Mesenchymal stem cell (in vitro differentiated cells and primary cell): Measurements from ENCODE around the gene RAC3.

Experiments used
- DNase-seq: peaks from one replicate; pipeline ENCODE4 v3.0.0-alpha.2; 2013
- H2AFZ ChIP-seq: one replicate; pipeline ENCODE4 v1.6.1; 2013; ENCODE audit warnings: low read depth, mild to moderate bottlenecking, control low read depth, inconsistent platforms, low read length, moderate library complexity
- H2AK5ac ChIP-seq: 2 replicates; pipeline ENCODE4 v1.6.1; 2013; ENCODE audit warnings: low read length, moderate library complexity, mild to moderate bottlenecking, inconsistent platforms; ENCODE audit not compliant: severe bottlenecking
- H2BK120ac ChIP-seq: one replicate; pipeline ENCODE4 v1.6.1; 2013; ENCODE audit warnings: low read depth, mild to moderate bottlenecking, inconsistent platforms, low read length, moderate library complexity
- H2BK12ac ChIP-seq, 2 experiments: one replicate each; pipeline ENCODE4 v1.6.1; 2013; ENCODE audit warnings: inconsistent platforms in 2 of 2, low read length in 2 of 2, mild to moderate bottlenecking in 2 of 2, moderate library complexity in 2 of 2, control low read depth in 1 of 2
- H2BK15ac ChIP-seq: one replicate; pipeline ENCODE4 v1.6.1; 2013; ENCODE audit warnings: mild to moderate bottlenecking, low read depth, inconsistent platforms; ENCODE audit not compliant: poor library complexity, severe bottlenecking
- H2BK5ac ChIP-seq: 2 replicates; pipeline ENCODE4 v1.6.1; 2013; ENCODE audit warnings: low read depth, mild to moderate bottlenecking, low read length, control low read depth, inconsistent platforms; ENCODE audit not compliant: poor library complexity, severe bottlenecking
- H3K14ac ChIP-seq, 2 experiments: one replicate each; pipeline ENCODE4 v1.6.1; 2013; ENCODE audit warnings: inconsistent platforms in 2 of 2, low read length in 2 of 2, control low read depth in 1 of 2, mild to moderate bottlenecking in 1 of 2, moderate library complexity in 1 of 2
- H3K18ac ChIP-seq, 2 experiments: one replicate each; pipeline ENCODE4 v1.6.1; 2013; ENCODE audit warnings: inconsistent platforms in 2 of 2, low read length in 2 of 2, control low read depth in 1 of 2, low read depth in 1 of 2, mild to moderate bottlenecking in 1 of 2
- H3K23ac ChIP-seq, 2 experiments: one replicate each; pipeline ENCODE4 v1.6.1; 2013; ENCODE audit warnings: inconsistent platforms in 2 of 2, low read length in 2 of 2, mild to moderate bottlenecking in 2 of 2, moderate library complexity in 2 of 2, control low read depth in 1 of 2
- H3K27ac ChIP-seq: 2 replicates; pipeline ENCODE4 v1.5.1; 2013; ENCODE audit warnings: mild to moderate bottlenecking, moderate library complexity, low read length, control low read depth, inconsistent platforms; ENCODE audit not compliant: poor library complexity, severe bottlenecking
- H3K27me3 ChIP-seq, 2 experiments: 2 replicates each; pipeline versions ENCODE4 v1.6.1 to v1.7.0; 2013; ENCODE audit warnings: low read length in 2 of 2, mild to moderate bottlenecking in 2 of 2, moderate library complexity in 2 of 2, control low read depth in 1 of 2, inconsistent platforms in 1 of 2; ENCODE audit not compliant: control insufficient read depth in 1 of 2, insufficient read depth in 1 of 2
- H3K36me3 ChIP-seq, 2 experiments: 2 replicates each; pipeline versions ENCODE4 v1.6.1 to v1.7.0; 2013; ENCODE audit warnings: low read length in 2 of 2, control low read depth in 1 of 2, inconsistent platforms in 1 of 2, low read depth in 1 of 2, mild to moderate bottlenecking in 1 of 2; ENCODE audit not compliant: insufficient read depth in 2 of 2, control insufficient read depth in 1 of 2
- H3K4ac ChIP-seq, 2 experiments: one replicate each; pipeline ENCODE4 v1.6.1; 2013; ENCODE audit warnings: inconsistent platforms in 2 of 2, low read length in 2 of 2, mild to moderate bottlenecking in 2 of 2, moderate library complexity in 2 of 2, control low read depth in 1 of 2, low read depth in 1 of 2
- H3K4me1 ChIP-seq: 2 replicates; pipeline ENCODE4 v1.6.1; 2013; ENCODE audit warnings: low read depth, low read length, control low read depth; ENCODE audit not compliant: control insufficient read depth, insufficient read depth
- H3K4me2 ChIP-seq: 2 replicates; pipeline ENCODE4 v1.6.1; 2013; ENCODE audit warnings: low read length, mild to moderate bottlenecking, inconsistent platforms; ENCODE audit not compliant: poor library complexity, severe bottlenecking
- H3K4me3 ChIP-seq, 2 experiments: 2 replicates each; pipeline versions ENCODE4 v1.5.1 to v1.7.0; 2013; ENCODE audit warnings: low read length in 2 of 2, mild to moderate bottlenecking in 2 of 2, control low read depth in 1 of 2, low read depth in 1 of 2; ENCODE audit not compliant: insufficient read depth in 1 of 2
- H3K79me1 ChIP-seq: replicated peaks from 2 replicates; pipeline ENCODE4 v1.6.1; 2013; ENCODE audit warnings: mild to moderate bottlenecking, control low read depth, low read length, inconsistent platforms; ENCODE audit not compliant: poor library complexity, severe bottlenecking
- H3K9ac ChIP-seq: 2 replicates; pipeline ENCODE4 v1.7.0; 2013; ENCODE audit warnings: mild to moderate bottlenecking, low read length, moderate library complexity
- H3K9me3 ChIP-seq: 2 replicates; pipeline ENCODE4 v1.7.0; 2013; ENCODE audit warnings: mild to moderate bottlenecking, low read length; ENCODE audit not compliant: control insufficient read depth
- H4K8ac ChIP-seq: one replicate; pipeline ENCODE4 v1.6.1; 2013; ENCODE audit warnings: inconsistent platforms, mild to moderate bottlenecking, low read length, moderate library complexity
- H4K91ac ChIP-seq: one replicate; pipeline ENCODE4 v1.6.1; 2013; ENCODE audit warnings: mild to moderate bottlenecking, low read length, inconsistent platforms
- WGBS: methylation state at CpG from one replicate; pipeline ENCODE4 v1.1.7; 2013; ENCODE audit warnings: mixed read lengths; 5-methylcytosine and 5-hydroxymethylcytosine counted together

Gene RAC3

GRCh38 chr17:81994593-81995462 lies 36.6 kb upstream of the RAC3 start:
- Histone ChIP-seq H3K18ac (no peak overlapping the region), H3K4me3 (peak overlapping the region in 1 of 2 experiments; percentile 2), H2AK5ac (no peak overlapping the region), H3K14ac (no peak overlapping the region), H3K4me1 (peaks cover 39% of the 10 kb centered on the region), H3K4ac (no peak overlapping the region), H3K27me3 (no peaks in the 10 kb centered on the region), H3K36me3 (peaks cover 19 to 71% of the 10 kb centered on the region in 2 experiments), H3K9me3 (no peaks in the 10 kb centered on the region), H3K27ac (no peak overlapping the region), H2BK12ac (no peak overlapping the region), H3K79me1 (peaks cover 37% of the 10 kb centered on the region), H4K91ac (no peak overlapping the region), H2AFZ (no peak overlapping the region), H3K23ac (no peak overlapping the region), H3K4me2 (no peak overlapping the region), H4K8ac (peak overlapping the region; percentile 28), H2BK120ac (no peak overlapping the region), H2BK5ac (no peak overlapping the region), H3K9ac (no peak overlapping the region), H2BK15ac (no peak overlapping the region)
- WGBS, result 92% methylated on average over 36 of the region's 39 CpGs
- no peak for DNase-seq

DNA sequence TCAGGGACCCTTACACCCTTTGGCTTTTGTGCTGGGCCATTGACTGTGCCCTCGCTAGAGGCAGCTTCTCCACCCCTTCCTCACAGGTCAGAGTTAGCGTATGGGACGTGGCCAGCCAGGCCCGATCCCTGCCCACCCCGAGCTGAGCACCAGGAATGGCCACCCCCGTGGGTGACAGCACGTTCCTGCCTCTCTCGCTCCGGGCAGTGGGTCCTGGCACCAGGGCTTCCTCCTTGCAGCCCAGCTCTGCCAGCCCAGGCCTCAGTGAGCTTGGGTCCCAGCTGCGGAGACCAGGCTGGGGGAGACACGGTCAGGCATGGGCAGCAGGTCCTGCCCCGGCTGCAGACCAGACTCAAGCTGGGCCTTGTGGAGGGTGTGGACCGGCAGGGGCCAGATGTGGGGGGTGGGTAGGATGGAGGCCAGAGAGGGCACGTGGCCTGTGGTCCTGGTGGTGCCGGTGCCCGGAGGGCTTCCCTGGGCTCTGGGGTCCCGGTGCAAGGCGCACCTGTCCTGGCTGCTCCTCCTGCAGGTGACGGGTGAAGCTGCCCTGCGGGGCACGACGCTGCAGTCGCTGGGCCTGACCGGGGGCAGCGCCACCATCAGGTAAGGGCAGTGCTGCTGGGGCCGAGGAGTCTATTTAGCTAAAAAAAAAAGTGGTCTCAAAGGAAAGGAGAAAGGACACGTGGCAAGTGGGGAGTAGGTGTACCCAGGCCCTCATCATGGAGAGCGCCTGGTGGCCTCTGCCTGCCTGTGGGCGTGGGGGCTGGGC lies 35.8 kb upstream of the RAC3 start:
- Histone ChIP-seq H3K18ac (no peak overlapping the region), H3K4me3 (no peak overlapping the region), H3K14ac (no peak overlapping the region), H2BK5ac (no peak overlapping the region), H3K36me3 (peaks cover 16 to 69% of the 10 kb centered on the region in 2 experiments), H3K27me3 (no peaks in the 10 kb centered on the region), H2BK12ac (no peak overlapping the region), H4K8ac (no peak overlapping the region), H3K27ac (no peak overlapping the region), H3K23ac (no peak overlapping the region), H2AK5ac (no peak overlapping the region), H3K9ac (no peak overlapping the region), H3K79me1 (peaks cover 35% of the 10 kb centered on the region), H2BK120ac (no peak overlapping the region), H2AFZ (no peak overlapping the region), H3K4ac (no peak overlapping the region), H3K4me2 (no peak overlapping the region), H4K91ac (peak overlapping the region; percentile 45), H3K4me1 (peaks cover 40% of the 10 kb centered on the region), H3K9me3 (no peaks in the 10 kb centered on the region), H2BK15ac (no peak overlapping the region)
- no peak for DNase-seq
- 95% methylated on average over 29 of the region's 29 CpGs for WGBS

DNA sequence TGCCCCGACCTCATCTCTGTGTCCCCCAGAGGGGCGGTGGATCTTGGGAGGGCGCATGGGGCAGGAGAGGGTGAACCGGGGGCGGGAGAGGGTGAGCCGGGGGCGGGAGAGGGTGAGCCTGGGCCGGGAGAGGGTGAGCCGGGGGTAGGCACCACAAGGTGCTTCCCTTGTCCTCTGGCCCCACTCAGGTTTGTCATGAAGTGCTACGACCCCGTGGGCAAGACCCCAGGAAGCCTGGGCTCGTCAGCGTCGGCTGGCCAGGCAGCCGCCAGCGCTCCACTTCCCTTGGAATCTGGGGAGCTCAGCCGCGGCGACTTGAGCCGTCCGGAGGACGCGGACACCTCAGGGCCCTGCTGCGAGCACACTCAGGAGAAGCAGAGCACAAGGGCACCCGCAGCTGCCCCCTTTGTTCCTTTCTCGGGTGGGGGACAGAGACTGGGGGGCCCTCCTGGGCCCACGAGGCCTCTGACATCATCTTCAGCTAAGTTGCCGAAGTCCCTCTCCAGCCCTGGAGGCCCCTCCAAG lies 35.2 kb upstream of the RAC3 start:
- H3K27me3 ChIP-seq, result no peaks in the 10 kb centered on the region
- no peak overlapping the region for H3K14ac ChIP-seq
- no peak overlapping the region for H3K18ac ChIP-seq
- whole genome bisulfite sequencing, result 98% methylated on average over 28 of the region's 28 CpGs
- no peak overlapping the region for H2BK5ac ChIP-seq
- H2AK5ac ChIP-seq, result no peak overlapping the region
- H3K27ac ChIP-seq, result no peak overlapping the region
- H4K91ac ChIP-seq, result no peak overlapping the region
- DNase-seq, result no peak
- no peak overlapping the region for H2AFZ ChIP-seq
- no peak overlapping the region for H2BK12ac ChIP-seq
- H3K4me3 ChIP-seq, result no peak overlapping the region
- H3K9ac ChIP-seq, result no peak overlapping the region
- peaks cover 37% of the 10 kb centered on the region for H3K79me1 ChIP-seq
- H3K4ac ChIP-seq, result no peak overlapping the region
- no peak overlapping the region for H3K23ac ChIP-seq
- H3K9me3 ChIP-seq, result no peaks in the 10 kb centered on the region
- peaks cover 16 to 69% of the 10 kb centered on the region in 2 experiments for H3K36me3 ChIP-seq
- H2BK15ac ChIP-seq, result no peak overlapping the region
- peaks cover 41% of the 10 kb centered on the region for H3K4me1 ChIP-seq
- no peak overlapping the region for H3K4me2 ChIP-seq
- H2BK120ac ChIP-seq, result no peak overlapping the region
- H4K8ac ChIP-seq, result no peak overlapping the region
